GM11168 (cell line): ENCODE data around the gene ANTXR1.

Source experiments
- in situ Hi-C: fragments of 300-500 bp; cut with MboI; formaldehyde crosslinking; loops from one replicate; pipeline ENCODE4 v1.12.0; 2022; ENCODE audit warnings: low sequenced_read_pairs; ENCODE audit not compliant: unreplicated experiment

ANTXR1 gene

GRCh38 chr2:69065735-69066336, 52.9 kb downstream of the ANTXR1 start:
- in situ Hi-C loops = no loop called here

- in situ Hi-C loops = no loop called here
Measured at GRCh38 chr2:69067026-69067630, 54.1 kb downstream of the ANTXR1 start.

GRCh38 chr2:69067866-69068265, 54.9 kb downstream of the ANTXR1 start:
- in situ Hi-C loops = no loop called here

GRCh38 chr2:69070969-69071368, 58.0 kb downstream of the ANTXR1 start:
- in situ Hi-C loops = no loop called here

GRCh38 chr2:69073928-69074570, 61.1 kb downstream of the ANTXR1 start:
- in situ Hi-C loops = no loop called here

- in situ Hi-C loops = no loop called here
Measured at GRCh38 chr2:69074918-69075317, 61.9 kb downstream of the ANTXR1 start.

- in situ Hi-C loops = no loop called here
Measured at GRCh38 chr2:69075486-69075885, 62.5 kb downstream of the ANTXR1 start.

GRCh38 chr2:69076601-69077000, 63.6 kb downstream of the ANTXR1 start:
- in situ Hi-C loops = no loop called here

GRCh38 chr2:69077252-69077950, 64.4 kb downstream of the ANTXR1 start:
- in situ Hi-C loops = no loop called here

GRCh38 chr2:69080071-69080470, 67.1 kb downstream of the ANTXR1 start:
- in situ Hi-C loops = no loop called here

GRCh38 chr2:69081001-69081580, 68.1 kb downstream of the ANTXR1 start:
- in situ Hi-C loops = no loop called here

- in situ Hi-C loops = no loop called here
Measured at GRCh38 chr2:69081757-69082156, 68.8 kb downstream of the ANTXR1 start.

- in situ Hi-C loops = no loop called here
Measured at GRCh38 chr2:69082430-69082997, 69.5 kb downstream of the ANTXR1 start.

GRCh38 chr2:69083235-69083748, 70.3 kb downstream of the ANTXR1 start:
- in situ Hi-C loops = no loop called here

- in situ Hi-C loops = no loop called here
Measured at GRCh38 chr2:69084492-69084891, 71.5 kb downstream of the ANTXR1 start.

- in situ Hi-C loops = no loop called here
Measured at GRCh38 chr2:69086466-69086865, 73.5 kb downstream of the ANTXR1 start.

- in situ Hi-C loops = no loop called here
Measured at GRCh38 chr2:69087211-69087911, 74.4 kb downstream of the ANTXR1 start.

- in situ Hi-C loops = no loop called here
Measured at GRCh38 chr2:69087912-69088240, 74.9 kb downstream of the ANTXR1 start.

GRCh38 chr2:69088466-69088865, 75.5 kb downstream of the ANTXR1 start:
- in situ Hi-C loops = no loop called here

- in situ Hi-C loops = no loop called here
Measured at GRCh38 chr2:69089266-69089665, 76.3 kb downstream of the ANTXR1 start.
